Measurements from ENCODE around the gene DHX57.
"Not testable (repeated sequence)": the region's sequence is repeated elsewhere in the genome, so short reads cannot be mapped to it uniquely, and the experiment has no call there.

The DHX57 gene

DNA sequence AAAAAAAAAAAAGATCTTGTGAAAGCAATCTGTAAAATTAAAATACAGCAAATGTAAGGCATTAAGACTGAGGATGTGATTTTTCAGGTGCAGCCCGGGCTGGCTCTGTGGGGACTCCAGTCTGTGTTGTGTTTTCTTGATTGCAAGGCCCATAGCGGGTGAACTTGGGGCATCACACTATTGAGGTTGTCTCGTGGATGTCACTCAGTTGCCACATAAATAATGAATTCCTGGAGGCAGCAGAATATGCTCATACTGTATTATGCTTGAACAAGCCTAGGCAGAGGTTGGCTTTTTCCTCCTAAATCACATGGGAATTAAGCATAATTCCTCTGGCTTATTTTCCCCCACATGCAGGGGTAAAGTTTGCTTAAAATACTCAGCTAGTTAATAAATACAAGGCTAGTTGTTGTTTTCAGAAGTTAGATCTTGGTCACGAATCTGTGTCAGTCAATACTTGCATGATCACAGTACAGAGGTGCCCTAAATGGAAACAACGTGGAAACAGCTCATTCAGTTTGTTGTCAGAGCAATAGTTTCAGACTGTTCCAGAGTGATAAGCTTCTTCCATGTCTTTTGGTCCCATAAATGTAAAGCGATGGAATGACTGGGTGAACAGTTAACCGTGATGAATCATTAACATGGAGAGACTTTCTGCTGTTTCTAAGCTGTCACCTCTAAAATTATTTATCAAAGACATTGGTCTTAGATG is 81.3 kb downstream of the DHX57 start:
- DNase-seq: no peak

DNA sequence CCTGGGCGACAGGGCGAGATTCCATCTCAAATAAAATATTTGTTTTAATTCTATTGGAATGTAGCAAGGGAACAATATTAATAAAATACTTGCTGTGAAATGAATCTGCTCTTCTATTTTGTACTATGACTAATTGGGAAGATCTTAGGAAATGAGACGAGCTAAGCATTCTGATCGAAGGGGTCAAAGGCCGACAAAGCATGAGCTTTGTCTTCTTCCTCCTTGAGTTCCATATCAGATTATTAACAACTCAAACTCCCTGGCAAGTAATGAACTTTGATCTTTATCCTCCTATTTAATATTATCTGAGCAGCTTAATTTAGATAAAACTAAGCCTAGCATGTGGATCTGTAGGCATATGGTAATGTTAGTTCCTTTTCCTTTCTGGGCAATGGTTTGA is 82.2 kb downstream of the DHX57 start:
- DNase-seq: no peak

DNA sequence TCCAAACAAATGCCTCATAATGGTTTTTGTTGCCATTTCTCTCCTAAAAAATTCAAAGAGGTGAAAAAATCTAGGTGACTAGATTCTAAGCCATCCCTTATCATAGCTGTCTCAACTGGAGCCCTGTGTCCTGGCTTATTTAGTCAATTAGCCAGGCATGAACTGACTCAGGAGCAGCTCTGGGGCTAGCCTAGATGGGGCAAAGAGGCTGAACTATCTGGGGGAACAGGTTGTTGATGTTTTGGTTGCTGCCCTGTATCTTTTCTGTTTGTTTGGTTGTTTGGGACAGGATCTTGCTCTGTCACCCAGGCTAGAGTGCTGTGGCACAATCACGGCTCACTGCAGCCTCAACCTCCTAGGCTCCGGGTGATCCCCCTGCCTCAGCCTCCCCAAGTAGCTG is 83.0 kb downstream of the DHX57 start:
- no peak for DNase-seq

DNA sequence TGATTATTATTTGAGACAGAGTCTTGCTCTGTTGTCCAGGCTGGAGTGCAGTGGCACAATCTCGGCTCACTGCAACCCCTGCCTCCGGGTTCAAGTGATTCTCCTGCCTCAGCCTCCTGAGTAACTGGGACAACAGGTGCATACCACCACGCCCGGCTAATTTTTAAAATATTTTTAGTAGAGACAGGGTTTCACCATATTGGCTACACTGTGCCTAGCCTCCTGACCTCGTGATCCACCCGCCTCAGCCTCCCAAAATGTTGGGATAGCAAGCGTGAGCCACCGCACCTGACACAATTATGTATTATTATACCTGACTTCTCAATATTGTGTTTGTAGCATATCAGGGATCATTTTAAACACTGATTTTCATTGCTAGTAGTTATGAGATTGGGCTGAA is 83.4 kb downstream of the DHX57 start:
- not testable (repeated sequence) for DNase-seq

DNA sequence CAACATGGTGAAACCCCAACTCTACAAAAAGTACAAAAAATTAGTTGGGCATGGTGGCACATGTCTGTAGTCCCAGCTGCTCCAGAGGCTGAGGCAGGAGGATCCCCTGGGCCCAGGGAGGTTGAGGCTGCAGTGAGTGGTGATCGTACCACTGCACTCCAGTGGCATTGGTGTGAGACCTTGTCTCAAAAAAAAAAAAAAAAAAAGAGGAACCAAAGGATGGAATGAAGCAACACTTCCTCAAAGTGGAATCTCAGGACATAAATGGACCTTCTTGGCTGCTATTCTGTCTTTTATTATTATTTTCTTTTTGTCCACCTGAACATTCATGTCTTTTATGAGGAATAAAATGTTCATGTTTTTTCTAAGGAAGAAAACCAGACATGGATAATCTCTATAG is 84.0 kb downstream of the DHX57 start:
- no peak for DNase-seq

DNA sequence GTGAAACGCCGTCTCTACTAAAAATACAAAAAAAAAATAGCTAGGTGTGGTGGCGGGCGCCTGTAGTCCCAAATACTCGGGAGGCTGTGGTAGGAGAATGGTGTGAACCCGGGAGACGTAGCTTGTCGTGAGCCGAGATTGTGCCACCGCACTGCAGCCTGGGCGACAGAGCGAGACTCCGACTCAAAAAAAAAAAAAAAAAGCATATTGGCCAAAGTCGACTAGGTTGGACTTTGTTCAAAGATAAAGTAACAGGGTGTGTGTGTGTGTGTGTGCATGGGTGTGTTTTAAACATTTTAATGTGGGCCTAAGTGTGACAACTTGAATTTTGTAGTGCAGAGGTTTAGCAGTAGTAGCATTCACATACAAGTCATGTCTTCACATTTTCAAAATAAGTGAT is 86.0 kb downstream of the DHX57 start:
- DNase-seq: no peak

DNA sequence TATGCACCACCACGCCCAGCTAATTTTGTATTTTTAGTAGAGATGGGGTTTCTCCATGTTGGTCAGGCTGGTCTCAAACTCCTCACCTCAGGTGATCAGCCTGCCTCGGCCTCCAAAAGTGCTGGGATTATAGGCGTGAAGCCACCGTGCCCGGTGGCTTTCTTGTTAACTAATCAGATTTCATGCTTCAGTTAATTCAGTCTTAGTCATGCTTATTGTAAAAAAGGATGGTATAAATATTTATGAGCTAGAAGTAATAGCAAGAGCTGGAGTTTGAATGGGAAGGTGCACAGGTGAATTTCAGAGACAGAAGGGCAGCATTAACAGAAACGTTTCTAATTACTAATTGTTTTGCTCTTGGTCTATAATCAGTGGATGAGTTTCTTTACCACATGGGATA is 87.4 kb downstream of the DHX57 start:
- DNase-seq: no peak

DNA sequence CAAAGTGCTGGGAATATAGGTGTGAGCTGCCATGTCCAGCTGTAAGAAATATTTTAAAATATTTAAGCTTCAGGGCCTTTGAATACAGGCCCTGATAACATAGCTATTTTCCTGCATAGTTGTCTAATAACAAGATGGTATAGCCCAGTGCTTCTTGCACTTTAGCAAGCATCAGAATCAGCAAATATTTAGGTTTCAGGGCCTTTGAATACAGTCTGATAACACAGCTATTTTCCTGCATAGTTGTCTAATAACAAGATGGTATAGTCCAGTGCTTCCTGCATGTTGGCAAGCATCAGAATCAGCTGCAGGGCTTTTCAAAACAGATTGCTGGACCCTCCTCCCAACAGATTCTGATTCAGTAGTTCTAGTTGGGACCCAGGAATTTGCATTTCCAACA is 92.1 kb downstream of the DHX57 start:
- DNase-seq: no peak

DNA sequence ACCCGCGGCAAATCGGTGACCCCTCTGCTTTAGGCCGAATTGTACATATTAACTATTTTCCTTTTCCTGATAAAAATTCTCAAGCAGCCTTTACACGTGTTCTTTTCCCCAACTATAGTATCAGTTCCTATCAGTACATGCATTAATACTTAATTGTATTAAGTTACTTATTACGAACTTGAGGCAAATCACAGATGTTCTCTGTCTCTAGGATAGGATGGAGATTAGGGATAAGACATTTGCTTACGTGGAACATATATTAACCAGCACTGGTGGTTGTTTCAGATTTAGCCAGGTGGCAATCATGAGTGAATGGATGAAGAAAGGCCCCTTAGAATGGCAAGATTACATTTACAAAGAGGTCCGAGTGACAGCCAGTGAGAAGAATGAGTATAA is 97.0 kb downstream of the DHX57 start:
- no peak for DNase-seq

DNA sequence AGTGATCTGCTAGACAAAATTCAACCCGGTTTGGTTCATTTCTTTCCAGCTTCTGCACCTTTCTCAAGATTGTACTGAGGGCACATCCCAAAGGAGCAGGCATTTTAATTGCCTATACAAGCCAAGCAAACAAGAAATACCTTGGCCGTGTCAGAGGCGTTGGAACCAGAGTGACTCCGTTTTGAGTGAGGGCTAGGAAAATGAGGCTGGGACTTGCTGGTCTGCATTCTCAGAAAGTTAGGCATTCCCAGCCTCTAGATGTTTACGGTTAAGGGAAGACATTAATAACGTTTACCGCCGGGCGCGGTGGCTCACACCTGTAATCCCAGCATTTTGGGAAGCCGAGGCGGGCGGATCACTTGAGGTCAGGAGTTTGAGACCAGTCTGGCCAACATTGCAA is 99.2 kb downstream of the DHX57 start:
- DNase-seq: no peak

DNA sequence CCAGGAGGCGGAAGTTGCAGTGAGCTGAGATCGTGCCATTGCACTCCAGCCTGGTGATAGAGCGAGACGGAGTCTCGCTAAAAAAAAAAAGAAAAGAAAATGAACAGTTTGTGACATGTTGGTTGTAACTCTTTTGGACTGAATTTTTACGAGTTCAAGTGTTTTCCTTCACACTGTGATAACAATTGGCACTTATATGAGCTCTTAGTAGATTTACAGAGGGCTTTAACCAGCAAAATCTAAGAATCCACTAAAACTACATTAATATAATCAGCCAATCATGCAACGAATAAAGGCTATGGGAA is 99.9 kb downstream of the DHX57 start:
- no peak for DNase-seq

DNA sequence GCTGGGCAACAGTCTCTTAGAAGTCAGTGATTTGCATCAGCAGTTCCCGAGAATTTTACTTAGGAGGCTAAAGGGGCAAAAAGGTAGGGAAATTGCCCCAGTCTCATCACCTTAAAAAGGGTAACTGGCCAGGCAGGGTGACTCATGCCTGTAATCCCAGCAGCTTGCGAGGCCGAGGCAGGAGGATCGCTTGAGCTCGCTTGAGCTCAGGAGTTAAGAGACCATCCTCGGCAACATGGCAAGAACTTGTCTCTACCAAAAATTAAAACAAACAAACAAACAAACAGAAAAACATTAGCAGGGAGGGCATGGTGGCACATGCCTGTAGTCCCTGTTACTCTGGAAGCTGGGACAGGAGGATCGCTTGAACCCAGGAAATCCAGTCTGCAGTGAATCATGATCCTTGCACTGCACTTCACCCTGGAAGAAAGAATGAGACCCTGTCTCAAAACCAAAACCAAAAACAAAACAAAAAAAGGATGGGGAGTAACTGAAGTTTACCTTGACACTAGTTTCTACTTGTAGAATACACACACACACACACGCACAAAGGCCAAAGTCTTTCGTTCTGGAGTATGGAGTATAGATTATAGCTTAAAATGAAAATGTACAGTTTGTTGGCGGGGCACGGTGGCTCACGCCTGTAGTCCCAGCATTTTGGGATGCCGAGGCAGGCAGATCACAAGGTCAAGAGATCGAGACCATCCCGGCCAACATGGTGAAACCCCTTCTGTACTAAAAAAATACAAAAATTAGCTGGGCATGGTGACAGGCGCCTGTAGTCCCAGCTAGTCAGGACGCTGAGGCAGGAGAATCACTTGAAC is 100.4 kb downstream of the DHX57 start:
- DNase-seq: no peak

DNA sequence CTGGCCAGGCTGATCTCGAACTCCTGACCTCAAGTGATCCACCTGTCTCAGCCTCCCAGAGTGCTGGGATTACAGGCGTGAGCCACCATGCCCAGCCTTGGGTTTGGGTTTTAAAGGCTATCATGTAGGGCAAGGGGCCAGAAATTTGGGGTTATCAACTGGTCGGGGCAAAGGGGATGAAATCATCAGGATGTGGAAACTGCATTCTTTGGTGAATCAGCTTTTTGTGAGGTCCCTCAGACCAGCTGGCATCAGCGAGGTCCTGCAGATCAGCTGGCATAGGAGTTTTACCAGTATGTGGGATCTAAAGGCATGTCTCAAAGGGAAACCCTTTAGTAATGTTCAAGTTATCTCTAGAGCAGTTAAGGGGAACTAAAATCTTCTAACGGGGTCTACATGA is 104.1 kb downstream of the DHX57 start:
- no peak for DNase-seq

DNA sequence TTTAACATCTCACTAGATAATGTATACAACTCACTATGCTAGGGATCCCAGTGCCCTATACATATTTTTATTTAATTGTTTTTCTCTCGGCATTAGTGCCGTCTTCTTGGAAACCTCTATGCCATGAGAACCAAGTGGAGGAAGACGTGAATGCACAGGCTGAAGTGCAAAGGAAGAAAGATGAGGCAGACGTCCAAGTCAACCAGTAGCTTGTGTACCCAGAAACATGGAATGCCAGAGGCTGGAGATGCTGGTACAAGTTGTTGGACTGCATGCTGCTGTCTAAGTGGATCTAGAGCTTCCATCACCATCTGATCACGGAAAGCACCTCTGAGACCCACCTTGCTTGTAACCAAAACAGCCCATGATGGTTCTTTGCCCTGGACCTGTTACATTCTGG is 110.2 kb downstream of the DHX57 start:
- no peak for DNase-seq

DNA sequence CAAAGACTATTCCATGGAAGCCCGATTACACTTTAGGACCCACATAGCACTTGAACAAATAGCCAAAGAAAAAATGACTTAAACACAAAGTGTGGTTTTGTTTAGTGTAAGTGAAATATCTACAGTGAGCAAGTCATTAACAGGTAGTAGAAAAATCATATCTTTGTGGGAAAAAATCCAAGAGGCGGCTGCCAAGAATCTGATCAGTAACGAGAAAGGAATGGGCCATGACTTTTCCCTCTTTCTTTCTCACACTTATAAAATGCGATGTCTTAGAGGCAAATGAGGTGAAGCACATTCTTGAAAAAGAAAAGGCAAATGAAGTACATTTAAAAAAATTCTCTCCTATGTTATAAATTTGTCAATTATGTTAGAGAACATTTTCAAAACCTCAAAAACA is 110.6 kb downstream of the DHX57 start:
- no peak for DNase-seq

DNA sequence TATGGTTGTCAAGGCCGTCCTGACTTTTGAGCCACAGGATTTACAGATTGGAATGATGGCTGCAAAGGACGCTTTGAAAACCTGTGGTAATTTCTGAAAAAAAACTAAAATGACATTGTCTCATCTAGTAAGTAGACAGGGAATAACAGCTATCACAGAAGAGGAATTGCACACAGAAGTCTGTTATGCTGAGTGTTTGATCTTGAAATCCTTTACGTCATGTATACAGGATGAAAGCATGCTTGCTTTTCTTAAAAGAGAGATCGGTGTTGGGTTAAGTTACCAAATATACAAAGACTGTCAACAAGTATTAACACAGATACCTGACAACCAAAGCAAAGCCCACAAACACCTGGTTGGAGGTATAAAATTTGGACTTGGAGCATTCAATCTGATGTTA is 112.0 kb downstream of the DHX57 start:
- no peak for DNase-seq

DNA sequence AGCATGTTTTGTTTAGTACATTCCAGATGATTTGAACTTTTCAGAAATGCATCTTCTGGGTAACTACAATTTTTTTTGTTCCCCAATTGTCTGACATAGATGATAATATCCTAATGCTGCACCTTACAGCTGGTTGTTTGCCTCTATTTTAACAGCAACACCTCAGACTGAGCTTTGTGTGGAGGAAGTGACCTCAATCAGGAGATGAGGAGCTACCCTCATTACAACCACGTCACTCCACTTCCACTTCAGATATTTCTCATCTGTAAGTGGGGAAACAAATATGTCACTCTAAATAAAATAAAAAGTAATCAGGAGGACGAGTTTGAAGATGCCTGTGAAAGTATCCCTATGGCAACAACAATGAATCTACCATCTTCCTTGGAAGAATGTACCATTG is 112.5 kb downstream of the DHX57 start:
- DNase-seq: no peak

DNA sequence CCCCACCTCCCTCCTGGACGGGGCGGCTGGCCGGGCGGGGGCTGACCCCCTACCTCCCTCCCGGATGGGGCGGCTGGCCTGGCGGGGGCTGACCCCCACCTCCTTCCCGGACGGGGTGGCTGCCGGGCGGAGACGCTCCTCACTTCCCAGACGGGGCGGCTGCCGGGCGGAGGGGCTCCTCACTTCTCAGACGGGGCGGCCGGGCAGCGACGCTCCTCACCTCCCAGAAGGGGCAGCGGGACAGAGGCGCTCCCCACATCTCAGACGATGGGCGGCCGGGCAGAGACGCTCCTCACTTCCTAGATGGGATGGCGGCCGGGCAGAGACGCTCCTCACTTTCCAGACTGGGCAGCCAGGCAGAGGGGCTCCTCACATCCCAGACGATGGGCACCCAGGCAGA is 119.8 kb downstream of the DHX57 start:
- DNase-seq: not testable (repeated sequence)

DNA sequence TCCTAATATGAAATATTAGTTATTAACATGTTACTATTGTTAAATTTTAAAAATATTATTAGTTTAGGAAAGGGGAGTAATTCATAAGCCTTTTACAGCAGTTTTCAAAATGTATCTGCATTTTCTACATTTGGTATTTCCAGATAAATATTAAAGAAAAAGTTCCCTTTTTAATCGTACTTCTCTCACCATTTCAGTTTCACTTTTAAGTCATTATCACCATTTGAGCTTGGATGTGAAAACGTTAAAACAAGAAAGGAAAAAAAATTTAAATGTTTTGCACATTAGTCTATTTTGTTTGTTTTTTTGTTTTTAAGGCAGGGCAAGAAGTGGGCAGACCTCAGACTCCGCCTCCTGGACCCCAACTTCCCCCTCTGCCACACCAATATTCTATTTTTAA is 121.2 kb downstream of the DHX57 start:
- DNase-seq: no peak

DNA sequence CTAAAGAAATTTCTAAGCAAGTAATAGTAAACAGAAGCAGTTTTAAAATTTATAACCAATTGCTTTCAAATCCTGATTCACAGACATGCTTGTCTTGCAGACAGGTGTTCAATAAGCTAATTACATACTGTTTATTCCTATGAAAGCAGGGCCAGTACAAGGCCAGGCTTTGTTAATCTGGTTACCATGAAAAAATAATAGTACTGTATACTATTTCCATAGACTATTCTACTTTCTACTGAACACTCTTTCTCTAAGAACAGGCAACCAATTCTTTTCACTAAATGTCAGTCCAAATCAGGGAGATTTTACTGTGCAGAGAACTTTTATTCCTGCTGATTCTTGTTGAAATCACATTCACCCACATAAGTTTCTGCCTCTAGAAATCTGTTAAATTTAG is 121.7 kb downstream of the DHX57 start:
- DNase-seq: no peak

DNA sequence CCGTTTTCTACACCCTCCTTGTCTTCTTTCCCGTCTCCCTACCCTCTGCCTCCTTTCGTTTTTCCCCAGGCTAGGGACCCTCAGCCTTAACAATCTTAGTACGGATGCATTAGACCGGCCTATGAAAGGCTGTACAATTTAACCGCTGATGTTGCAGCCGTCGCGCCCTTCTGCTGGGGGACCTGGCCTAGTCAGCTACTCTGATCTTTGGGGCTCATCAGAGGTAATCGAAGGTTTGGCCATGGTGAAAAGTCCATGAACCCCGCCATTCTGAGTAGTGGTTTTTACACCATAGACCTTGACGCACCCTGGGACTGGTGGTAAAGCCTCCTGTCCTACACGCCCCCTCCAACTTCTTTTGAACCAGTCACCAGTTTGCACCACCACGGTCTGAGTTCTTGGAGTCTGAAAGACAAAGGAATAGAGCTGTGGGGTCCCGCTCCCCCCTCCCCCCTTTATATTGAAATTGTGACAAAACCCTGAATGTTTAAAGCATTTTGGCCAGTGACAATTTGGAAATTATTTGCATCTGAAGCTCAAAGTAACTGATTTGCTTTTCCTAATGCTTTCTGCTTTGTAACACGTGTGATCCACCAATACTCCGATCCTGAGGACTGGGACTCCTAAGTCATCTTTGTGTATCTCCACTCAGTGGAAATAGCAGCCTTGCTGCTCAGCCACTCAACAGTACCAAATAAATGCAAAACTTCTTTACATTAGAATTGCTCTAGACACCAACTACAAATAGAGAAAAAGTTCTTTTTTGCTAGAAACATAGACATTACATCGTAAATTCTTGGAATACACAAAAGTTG is 123.9 kb downstream of the DHX57 start:
- peak; percentile 9 for DNase-seq

DNA sequence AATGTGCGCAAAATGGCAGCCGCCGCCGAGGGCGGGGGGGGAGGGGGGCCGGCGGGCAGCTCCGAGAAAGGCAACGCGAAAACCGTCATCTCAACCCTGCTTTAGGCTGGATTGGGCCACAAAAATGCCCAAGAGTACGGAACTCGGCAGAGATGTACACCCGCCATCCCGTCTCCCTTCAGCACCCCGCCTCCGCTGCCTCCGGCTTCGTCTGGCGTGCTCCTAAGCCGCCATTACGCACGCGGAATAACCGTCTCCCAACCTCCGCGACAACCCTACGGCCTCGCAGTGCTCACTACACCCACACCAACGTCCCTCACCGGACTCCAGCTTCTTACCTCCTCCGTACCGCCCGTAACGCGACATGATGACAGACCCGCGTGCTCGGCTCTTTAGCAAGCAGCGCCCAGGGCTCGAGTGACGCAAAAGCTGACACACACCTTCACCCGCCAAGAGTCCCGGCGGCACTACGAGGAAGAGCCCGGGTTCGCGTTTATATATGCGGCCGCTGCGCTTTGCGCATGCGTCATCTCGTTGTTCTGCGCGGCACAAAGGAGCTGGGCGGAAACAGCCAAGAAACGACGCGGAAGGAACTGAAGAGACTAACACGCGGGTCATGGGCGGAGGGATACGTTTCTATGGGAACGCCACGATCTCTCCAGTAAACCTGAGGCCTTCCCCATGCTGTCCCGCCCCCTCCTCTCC is 124.7 kb downstream of the DHX57 start, which contains the start of gene SRSF7:
TSS of gene SRSF7 (minus strand) at position 471 of the 705 bp plus-strand sequence. CDS start at position 366, 105 bp downstream.
- peak; percentile 82 for DNase-seq
